Stimulated activated CD4-positive, alpha-beta T cell treated with anti-CD3 and anti-CD28 coated beads, Interleukin-2, amount 100 ng/mL, for 24 hours (primary cell): ENCODE results near the gene ARMCX6.
A peak's percentile ranks its signal among the peaks of the same experiment; 100 is the strongest.
"Not testable (repeated sequence)": the region's sequence is repeated elsewhere in the genome, so short reads cannot be mapped to it uniquely, and the experiment has no call there.

ENCODE experiments used
- DNase-seq, 2 donors: peaks; one replicate each; pipeline ENCODE4 v3.0.0-alpha.2; 2020

The ARMCX6 gene

DNA sequence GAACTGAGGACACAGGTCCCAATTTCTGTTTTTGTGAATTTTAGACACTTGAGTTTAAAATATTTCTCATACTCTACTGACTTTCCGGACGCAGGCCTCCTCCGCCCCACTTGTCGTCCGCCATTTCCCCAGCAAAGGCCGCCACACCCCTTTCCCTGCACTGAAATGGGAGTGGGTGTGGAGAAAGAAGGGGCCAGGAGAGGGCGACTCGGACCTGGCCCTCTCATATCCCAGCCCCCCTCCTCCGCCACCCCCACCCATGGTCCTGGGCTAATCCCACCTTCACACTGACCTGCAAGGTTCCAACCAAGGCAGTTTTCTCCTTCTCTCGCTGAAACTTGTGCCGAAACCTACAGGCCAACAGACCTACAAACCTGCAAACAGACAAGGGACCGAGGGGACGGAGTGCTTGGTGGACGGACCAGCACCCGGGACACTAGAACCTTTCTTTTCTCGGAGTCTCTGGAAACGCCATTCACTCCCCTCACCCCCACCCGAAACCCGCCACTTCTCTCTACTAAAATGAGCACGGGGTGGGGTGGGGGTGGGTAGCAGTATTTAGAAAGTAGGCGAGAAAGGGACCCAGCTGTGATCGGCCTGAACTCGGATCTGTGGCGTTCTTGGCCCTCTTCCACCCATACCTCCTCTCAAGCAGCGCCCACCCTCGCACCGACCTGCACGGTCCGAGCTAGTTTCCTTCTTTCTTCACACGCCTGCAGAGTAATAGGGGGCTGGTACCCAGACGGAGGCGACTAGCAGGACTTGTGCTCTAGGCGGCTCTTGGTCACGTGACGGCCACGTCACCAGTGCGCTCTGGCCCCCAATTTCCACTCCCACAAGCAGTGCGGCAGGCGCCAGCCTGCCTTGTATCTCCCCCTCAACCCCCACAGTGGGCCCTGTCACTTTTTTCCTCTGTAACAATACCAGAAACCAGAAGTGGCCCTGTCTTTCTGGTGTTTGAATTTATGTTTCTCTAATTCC is at the start of gene ARMCX6:
Gene ARMCX6, minus strand, starts transcription at position 790 of the 981 bp plus-strand sequence. CDS start 1,380 bp downstream, outside the sequence.
- DNase-seq, result peak; percentile 72

DNA sequence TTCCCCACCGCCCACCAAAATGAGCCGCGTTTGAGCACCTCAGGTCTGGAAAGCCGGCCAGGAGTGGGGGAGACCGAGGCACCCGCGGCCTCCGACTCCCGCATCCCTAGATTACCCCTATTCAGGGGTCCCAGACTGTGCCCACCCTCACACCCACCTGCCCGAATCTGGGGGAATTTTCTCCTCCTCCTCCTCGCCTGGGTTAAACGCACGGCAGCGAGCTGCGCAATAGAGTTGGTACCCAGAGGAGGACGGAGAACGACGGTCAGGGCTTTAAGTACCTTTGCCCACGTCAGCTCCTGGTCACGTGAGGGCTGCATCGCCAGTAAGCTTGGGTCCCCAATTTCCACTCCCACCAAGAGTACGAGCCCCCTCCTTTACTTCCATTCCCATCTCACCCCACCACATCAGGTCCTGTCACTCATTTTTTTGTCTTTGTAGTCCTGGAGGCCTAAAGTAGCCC is 41.8 kb upstream of the ARMCX6 start, which contains the start of gene ARMCX2:
Gene ARMCX2, minus strand, starts transcription at position 250 of the 463 bp plus-strand sequence. CDS start 2,262 bp downstream, outside the sequence.
- peak in 1 of 2 donors; percentile 1 for DNase-seq

DNA sequence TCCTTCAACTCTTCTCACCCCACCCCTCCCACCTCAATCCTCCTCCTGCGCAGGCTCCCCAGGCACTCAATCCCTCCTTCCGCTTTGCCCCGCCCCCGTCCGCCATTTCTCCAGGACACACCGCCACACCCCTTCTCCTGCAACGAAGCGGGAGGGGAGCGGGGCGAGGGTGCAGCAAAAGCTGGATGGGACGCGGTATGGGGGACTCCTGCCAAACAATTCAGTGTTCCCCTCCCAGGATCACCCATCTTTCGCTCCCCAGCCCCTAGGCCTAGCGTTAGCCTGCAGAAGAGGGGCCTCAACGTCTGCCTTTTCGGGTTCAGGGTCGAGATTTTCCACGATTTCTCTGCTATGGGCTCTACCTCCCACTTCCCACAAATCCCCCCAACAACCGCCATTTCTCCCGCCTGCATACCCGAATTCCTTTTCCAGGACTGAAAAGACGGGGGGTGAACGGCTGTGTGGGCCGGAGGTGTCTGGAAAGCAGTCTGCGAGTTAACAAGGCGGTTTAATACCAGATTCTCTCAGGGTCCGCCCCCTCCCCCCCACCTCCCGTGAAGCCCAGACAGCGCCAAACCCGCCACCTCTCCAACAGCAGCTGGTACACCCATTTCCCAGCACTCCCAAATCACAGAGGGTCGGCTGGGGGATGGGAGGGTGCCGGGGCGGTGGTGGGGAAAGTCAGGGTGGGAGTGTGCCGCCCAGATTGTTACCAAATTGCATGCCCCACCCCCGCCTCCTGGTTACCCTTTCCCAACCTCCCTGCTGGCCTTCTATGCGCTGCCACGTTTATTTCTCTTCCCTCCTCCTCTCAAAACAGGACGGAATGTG is 41.1 kb upstream of the ARMCX6 start:
- DNase-seq, result peak; percentile 69 to 75

DNA sequence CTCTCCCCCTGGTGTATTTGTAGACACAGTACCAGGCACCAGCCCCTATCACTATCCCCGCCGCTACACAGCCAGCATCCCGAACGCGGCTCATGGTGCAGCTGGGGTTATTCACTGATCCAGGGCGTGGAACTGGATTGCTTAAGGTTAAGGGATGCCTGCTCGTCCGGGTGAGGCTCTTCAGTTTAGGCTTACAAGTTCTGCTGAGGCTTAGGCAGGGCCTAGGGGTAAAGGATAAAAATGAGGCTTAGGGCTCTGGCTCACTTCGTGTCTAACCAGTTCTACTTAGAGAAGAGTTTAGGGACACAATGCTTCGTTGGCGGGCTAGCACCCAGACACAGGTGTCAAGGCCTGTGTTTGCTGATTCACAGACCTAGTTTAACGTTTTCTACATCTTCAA is 39.7 kb upstream of the ARMCX6 start:
- DNase-seq, result no peak

DNA sequence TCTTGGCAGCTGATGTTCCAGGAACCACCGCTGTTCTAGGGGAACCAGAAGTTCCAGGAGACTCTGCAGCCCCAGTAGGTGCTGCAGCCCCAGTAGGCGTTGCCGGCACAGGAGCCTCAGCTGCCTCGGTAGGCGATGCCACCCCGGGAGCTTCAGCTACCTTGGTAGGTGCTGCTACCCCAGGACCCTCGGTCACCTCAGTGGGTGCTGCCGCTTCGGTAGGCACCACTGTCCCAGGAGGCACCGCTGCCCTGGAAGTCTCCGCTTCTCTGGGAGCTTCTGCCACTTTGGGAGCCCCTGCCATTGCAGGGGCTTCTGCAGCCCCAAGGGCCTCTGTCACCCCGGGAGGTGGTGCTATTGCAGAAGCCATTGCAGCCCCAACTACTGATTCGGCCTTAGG is 39.0 kb upstream of the ARMCX6 start:
- no peak for DNase-seq

DNA sequence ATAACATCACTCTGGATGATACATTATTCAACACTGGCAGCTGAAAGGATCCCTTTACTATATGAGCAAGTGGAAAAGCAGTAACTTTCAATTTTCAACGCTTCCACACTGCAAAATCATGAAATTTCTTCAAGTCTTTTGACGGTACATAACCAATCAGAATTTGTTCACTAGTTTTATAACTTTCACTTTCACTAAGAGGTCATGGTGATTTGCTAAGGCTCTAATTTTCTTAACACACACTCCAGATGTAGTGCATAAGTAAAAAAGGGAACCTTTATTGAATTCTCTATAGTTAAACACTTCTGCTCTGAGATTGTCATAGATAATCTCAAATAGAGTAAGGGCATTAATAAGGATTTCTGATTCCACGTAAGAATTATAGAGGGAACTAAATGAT is 37.7 kb upstream of the ARMCX6 start:
- no peak for DNase-seq

DNA sequence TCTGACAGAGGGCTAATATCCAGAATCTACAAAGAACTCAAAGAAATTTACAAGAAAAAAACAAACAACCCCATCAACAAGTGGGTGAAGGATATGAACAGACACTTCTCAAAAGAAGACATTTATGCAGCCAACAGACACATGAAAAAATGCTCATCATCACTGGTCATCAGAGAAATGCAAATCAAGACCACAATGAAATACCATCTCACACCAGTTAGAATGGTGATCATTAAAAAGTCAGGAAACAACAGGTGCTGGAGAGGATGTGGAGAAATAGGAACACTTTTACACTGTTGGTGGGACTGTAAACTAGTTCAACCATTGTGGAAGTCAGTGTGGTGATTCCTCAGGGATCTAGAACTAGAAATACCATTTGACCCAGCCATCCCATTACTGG is 29.9 kb upstream of the ARMCX6 start:
- DNase-seq, result not testable (repeated sequence)

DNA sequence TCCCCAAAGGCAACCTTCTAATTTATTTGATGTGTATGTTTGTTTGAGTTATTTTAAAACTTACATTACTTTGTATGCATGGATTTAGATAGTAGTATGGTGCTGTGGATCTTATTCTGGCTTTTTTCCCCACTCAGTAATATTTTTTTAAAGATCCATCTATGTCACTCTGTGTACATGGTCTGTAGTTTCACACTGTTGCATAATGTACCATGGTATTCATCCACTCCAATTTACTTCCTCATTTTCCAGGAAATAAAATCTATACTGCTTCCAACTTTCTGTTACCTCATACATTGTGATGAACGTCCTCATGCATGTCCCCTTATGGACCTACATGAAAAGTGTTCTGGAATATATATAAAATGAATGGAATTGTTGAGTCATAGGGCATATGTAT is 24.3 kb upstream of the ARMCX6 start:
- no peak for DNase-seq

DNA sequence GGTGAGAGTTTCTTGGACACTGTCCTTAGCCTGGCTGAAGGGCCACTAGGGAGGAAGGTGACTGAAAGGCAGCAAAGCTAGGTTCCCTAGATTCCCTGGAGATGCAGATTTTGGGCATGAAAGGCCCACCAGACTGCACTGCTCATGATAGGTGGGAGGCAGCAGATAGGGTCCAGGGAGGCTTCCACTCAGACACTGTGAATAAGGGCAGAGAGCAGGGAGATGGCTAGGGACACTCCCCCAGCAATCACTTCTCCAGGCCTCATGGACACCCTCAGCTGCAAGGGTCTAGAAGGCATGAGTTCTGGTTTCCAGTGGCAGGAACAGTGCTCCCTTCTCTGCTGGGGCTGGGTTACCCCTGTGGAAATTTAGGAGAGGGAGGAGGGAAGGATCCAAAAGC is 21.8 kb upstream of the ARMCX6 start:
- DNase-seq, result no peak

DNA sequence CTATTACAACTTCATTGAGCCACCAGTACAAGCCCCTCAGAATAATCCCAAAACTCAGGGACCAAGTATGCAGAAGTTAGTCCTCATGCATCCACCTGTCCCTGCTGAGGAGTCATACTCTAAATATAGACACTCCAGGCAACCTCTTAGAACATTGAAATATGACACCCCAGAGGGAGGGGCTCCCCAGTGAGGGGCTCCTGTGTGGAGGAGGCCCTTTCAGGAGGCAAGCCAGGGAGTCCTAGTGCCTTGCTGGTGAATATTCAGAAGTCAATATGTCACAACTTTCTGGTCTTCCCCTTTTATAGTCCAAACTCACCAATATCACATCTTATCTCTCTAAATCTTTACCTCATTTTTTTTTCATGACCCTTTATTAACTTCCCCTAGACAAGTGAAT is 1.6 kb upstream of the ARMCX6 start:
- DNase-seq, result peak in 1 of 2 donors; percentile 4

DNA sequence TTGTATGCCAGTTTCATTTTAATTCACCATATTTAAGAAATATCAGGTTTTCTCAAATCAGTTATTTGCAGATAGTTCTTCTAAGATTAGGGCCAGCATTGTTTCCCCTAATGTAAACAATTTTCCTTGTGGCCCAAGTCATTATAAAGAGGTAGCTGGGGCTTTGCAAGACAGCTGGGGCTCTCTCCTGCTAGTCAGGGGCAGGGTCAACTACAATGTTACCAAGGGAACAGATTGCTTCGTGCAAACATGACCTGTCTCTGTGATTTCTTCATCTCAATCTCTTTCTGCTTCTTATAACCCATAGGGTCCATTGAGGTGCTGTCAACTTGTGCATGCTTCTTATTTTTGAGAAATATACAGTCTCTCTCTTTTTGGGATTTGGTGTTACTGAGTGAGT is 12.1 kb downstream of the ARMCX6 start:
- no peak for DNase-seq

DNA sequence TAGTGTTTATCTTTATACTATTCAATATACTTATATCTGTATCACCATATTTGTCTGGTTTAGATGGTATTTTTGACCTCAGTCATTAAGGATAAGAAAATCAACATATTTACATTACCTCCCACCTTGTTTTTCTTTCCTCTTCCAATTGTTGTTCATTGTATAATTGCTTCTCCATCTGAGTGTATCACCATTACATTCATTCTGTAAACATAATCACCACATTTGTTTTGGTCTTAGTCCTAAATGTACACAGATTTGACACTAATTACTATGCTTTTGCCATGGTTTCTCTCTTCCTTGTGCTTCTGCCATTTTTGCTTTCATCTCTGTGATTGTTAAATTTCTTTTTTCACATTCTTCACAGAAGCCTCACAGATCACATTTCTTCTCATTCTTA is 12.7 kb downstream of the ARMCX6 start:
- DNase-seq, result no peak

DNA sequence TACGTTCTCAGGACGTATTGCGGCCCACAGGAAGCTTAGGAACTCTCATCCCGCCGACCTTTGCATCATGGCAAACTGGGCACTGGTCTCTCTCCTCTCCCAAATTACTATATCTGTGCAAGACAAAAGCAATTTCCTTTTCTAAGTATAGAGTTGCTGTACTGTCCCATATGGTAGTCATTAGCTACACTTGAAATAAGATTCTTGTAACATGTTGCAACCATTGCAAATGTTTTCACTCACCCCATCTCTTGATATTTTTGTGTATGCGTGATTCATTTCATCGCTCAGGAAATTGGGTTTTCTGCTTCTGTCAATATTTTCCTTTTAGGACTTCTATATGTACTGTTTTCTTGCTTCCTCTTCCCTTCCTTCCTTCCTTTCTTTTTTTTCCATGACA is 15.7 kb downstream of the ARMCX6 start:
- DNase-seq, result no peak

DNA sequence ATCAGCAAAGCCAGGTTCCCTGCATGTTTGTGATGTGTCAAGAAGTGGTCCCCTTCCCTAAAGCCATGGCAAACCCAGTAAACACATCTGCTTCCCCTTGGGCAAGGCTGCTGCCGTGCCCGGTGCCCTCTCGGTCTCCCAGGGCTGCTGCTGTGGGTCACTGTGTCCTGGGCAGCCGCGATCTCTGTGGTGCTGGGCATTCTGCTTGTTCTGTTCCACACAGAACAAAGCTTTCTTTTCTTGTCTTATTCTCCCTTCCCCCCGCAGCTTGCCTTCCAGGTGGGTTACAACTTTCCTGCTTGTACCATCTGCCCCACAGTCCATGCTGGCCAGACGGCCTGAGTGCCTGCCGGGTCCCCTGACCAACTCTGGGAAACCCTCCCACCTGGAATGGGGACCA is 18.2 kb downstream of the ARMCX6 start:
- not testable (repeated sequence) for DNase-seq

DNA sequence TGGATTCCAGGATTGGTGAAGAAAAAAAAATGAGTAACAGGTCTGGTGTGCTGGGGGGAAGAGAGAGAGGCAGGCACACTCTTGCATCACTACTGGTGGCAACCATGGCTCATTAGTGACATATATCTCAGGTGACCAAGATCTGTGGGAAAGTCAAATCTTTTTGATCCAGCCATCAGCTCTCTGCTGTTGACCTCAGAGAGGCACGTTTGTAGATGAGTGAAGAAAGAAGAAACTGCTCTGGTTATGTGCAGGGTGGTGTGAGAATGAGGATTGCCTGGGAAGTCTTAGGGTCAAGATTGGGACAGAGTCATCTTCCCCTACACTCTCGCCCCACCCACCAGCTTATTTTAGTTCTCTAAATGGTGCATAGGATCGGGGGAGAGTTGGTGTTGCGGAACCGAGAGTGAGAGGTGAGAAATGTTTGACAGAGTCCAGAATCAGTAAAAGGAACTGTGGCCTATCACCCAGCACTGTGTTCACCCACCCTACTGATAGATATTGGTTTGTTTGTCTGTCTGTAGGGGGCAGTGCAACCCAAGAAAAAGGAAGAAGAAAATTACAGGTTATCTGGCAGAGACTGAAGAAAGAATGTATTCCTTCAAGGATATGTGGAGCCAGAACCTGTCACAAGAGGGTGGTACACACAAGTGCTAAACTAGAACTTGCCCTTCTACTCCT is 21.9 kb downstream of the ARMCX6 start:
- peak in 1 of 2 donors; percentile 41 for DNase-seq
